GM23248 (cell line): ENCODE measurements around the gene ZFPL1.

Source experiments
- EZH2 ChIP-seq: fragments of 200-600 bp; sonication (generic); IDR thresholded peaks from 2 replicates; pipeline ENCODE4 v1.6.1; 2018; ENCODE audit warnings: antibody characterized with exemption, mild to moderate bottlenecking; ENCODE audit not compliant: insufficient read depth, poor library complexity, severe bottlenecking
- EZH2phosphoT487 ChIP-seq: fragments of 200-600 bp; sonication (generic); IDR thresholded peaks from 2 replicates; pipeline ENCODE4 v1.6.1; 2018; ENCODE audit warnings: antibody characterized with exemption, moderate library complexity, mild to moderate bottlenecking, low read depth; ENCODE audit not compliant: insufficient read depth

- no peak for TF ChIP-seq EZH2
- TF ChIP-seq EZH2phosphoT487 = no peak
Observed at GRCh38 chr11:65131417-65131776, 47.4 kb downstream of the ZFPL1 start.
